Measurements from ENCODE around the gene PTMA.
"Not testable (repeated sequence)": the region's sequence is repeated elsewhere in the genome, so short reads cannot be mapped to it uniquely, and the experiment has no call there.

The PTMA gene

DNA sequence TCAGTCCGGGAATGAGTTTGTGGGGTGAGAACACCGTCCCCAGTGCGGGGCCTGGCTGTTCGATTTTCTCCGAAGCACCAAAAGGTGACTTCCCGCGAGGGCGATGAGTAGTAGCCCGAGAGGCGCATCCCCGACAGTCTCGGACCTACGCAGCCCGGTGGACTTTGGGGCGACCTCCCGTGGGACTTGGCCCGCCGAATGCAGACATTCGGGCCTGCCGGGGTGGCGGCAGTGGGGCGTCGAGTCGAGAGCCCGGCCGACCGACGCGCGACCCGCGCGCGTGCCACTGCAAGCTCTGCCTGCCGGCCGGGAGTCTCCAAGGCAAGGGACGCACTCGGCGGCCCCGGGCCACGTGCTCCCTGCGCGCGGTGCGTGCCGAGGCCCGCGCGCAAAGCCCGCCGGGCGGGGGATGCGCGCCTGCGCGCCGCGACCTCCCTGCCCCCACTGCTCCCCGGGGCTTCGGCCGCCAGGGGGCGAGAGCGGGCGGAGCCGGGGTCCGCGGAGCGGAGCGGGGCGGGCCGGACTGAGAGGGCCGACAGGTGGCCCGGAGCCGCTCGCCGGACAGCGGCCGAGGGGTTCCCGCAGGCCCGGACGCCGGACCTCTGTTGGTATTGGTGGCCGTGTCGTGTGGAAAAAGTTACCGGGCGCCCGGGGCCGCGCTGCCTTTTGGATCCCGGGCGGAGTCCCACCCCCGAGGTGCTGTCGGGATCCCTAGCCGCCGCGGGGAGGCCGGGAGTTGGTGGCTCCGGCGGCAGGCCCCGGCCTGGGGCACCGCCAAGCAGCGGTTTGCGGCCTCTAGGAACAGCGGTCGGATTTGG is 1.9 kb downstream of the PTMA start:
- TF ChIP-seq, protein P1, sequence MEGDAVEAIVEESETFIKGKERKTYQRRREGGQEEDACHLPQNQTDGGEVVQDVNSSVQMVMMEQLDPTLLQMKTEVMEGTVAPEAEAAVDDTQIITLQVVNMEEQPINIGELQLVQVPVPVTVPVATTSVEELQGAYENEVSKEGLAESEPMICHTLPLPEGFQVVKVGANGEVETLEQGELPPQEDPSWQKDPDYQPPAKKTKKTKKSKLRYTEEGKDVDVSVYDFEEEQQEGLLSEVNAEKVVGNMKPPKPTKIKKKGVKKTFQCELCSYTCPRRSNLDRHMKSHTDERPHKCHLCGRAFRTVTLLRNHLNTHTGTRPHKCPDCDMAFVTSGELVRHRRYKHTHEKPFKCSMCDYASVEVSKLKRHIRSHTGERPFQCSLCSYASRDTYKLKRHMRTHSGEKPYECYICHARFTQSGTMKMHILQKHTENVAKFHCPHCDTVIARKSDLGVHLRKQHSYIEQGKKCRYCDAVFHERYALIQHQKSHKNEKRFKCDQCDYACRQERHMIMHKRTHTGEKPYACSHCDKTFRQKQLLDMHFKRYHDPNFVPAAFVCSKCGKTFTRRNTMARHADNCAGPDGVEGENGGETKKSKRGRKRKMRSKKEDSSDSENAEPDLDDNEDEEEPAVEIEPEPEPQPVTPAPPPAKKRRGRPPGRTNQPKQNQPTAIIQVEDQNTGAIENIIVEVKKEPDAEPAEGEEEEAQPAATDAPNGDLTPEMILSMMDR (IDR thresholded peaks at IDR 0.05; ENCODE audit: control insufficient read depth, extremely low read depth, insufficient read depth): peak; percentile 86
- no peak for DNase-seq (ENCODE audit: low read depth)
- H3K4me3 ChIP-seq (ENCODE audit: low read depth, low read length): peak overlapping the region; percentile 94

DNA sequence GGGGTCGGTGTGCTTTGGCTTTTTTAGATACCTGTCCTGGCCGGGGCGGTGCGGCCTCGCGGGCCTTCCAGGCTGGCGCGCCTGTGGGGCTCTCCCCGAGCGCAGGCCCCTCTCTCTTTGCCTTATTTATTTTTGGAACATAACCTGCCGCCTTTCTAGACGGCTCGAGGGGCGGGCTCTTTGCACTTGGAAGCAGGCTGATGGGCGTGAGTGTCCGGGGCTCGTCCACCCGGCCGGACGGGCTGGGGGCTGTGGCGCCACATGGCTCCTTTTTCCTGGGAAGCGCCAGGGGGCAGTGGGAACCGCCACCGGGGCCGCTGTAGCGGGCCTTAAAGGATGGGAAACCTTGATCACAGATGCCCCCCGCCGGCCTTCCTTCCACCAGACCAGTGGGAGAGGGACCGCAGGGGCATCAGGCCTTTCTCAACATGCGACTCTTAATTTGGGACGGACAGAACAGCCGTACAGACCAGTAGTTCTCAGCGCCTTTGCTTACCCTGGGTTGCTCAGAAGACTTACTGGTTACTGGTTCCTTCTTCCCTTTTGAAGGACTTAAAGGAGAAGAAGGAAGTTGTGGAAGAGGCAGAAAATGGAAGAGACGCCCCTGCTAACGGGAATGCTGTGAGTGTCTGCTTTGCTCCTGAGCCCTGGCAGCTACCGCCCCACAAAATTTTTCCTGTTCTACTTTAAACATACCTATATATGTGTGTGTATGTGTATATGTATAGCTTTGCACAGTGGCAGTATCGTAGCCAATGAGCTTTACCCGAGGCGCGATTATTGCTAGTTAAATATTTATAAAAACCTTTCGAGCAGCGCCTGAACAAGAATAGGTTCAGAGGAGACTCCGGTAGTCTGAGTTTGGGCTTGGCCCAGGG is 2.7 kb downstream of the PTMA start:
- peak overlapping the region; percentile 94 for H3K4me3 ChIP-seq (ENCODE audit: low read depth, low read length)
- TF ChIP-seq, protein P1 (IDR thresholded peaks at IDR 0.05; ENCODE audit: control insufficient read depth, extremely low read depth, insufficient read depth): peak; percentile 20
- no peak for DNase-seq (ENCODE audit: low read depth)

DNA sequence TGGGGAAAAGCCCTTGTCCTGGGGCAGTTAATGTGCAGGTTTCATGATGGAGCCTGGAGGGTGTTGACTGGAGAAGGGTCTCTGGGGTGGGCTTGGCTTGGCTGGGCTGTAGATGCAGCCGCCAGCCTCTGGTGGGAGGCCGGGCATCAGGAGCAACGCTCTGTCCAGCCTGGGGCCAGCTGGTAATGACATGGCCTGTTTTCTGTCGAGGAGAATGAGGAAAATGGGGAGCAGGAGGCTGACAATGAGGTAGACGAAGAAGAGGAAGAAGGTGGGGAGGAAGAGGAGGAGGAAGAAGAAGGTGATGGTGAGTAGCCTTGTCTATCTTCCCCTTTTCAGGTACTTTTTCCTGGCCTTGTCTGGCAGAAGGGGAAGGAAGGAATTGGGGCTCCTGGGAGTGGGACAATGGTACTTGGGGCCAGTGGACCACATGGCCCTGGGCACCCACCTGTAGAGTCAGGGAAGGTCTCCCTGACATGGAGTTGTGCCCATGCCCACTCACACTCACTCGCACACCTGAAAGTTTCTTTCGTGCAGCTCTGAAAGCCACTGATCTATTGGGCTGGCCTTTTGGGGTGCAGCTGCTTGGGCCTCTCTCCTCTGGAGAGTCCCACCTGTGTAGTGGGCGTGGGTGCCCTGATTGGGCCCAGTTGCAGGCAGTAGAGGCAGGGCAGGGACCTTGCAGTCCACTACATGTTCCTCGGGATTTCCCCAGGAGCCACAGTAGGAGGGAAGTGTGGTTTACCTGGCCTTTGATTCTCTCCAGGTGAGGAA is 3.5 kb downstream of the PTMA start:
- TF ChIP-seq, protein P1 (IDR thresholded peaks at IDR 0.05; ENCODE audit: control insufficient read depth, extremely low read depth, insufficient read depth): no peak
- no peak for DNase-seq (ENCODE audit: low read depth)
- peak overlapping the region; percentile 94 for H3K4me3 ChIP-seq (ENCODE audit: low read depth, low read length)

DNA sequence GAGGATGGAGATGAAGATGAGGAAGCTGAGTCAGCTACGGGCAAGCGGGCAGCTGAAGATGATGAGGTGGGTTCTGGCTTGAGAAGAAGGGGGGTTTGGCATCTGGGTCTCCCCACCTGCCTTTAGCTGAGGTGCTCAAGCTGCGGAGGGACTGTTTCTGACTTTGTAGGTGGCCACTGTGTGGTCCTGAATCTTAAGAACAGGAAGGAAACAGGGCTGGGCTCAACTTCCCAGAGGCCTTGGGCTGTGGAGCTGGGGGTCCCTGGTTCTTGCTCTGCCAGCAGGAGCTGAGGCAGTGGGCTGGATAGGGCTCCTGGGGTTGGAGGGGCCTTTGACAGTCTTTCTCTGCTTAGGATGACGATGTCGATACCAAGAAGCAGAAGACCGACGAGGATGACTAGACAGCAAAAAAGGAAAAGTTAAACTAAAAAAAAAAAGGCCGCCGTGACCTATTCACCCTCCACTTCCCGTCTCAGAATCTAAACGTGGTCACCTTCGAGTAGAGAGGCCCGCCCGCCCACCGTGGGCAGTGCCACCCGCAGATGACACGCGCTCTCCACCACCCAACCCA is 4.2 kb downstream of the PTMA start:
- not testable (repeated sequence) for DNase-seq (ENCODE audit: low read depth); H3K4me3 ChIP-seq (ENCODE audit: low read depth, low read length)

DNA sequence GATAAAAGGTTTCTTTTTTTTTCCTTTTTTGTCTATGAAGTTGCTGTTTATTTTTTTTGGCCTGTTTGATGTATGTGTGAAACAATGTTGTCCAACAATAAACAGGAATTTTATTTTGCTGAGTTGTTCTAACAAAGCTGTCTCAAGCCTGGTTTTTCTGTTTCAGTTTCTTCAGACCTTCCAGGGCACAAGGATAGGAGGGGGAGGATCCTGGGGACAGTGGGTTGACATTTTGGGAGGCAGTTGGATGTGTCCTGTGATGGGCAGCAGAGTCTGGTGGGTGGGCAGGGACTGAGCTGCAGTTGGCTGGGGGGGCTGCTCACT is 5.0 kb downstream of the PTMA start:
- TF ChIP-seq, protein P1 (IDR thresholded peaks at IDR 0.05; ENCODE audit: control insufficient read depth, extremely low read depth, insufficient read depth): 0 out of 2 replicates have a peak, but pooled peaks have one; percentile 1
- H3K4me3 ChIP-seq (ENCODE audit: low read depth, low read length); DNase-seq (ENCODE audit: low read depth): not testable (repeated sequence)

DNA sequence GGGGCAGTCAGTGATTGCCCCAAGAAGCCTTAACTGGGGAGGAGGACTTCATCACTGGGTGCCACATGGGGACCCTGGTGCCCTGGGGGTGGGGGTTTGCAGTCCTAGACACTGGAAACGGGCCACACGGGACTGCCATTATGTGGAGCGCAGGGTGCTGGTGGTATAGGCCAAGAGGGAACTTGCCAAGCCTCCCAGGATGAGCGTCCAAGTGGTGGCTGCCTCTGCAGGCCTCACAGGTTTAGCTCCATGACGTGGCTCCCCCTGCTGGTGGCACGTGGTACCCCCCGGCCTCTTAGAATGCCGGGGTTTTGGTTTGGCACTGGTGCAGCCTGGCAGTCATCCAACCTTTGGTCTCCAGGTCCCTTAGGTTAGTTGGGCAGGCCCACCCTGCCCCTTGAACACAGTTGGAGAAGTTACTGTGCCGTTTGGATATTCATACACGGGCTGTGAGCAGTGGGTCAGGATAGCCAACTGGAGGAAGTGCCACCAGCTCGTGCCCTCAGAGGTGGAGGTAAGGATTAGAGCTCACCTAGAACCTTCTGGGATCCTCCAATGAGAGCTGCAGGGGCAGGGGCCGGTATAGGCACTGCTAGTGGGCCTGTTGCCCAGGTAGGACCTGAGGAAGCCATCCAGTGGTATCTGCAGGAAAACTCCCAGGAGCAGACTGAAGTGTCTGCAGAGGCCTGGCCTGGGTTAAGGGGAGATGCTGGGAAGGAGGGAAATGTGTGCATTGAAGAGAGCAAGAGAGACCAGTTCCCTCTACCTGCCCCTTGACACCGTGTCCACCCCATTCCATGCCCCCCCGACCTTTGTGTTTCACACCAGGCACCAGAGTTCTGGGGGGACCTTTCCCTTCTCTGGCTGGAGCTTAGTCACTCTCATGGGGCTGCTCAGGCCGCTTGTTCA is 5.7 kb downstream of the PTMA start:
- TF ChIP-seq, protein P1 (IDR thresholded peaks at IDR 0.05; ENCODE audit: control insufficient read depth, extremely low read depth, insufficient read depth): peak; percentile 77
- DNase-seq (ENCODE audit: low read depth): no peak
- H3K4me3 ChIP-seq (ENCODE audit: low read depth, low read length): no peak overlapping the region
